H9 (cell line): ENCODE data around the gene MAP3K5. TPM values are rescaled to one million over a fixed set of nuclear protein-coding genes. Genes with fewer than 3 reads are reported as not detected.

ENCODE experiments used
- DNase-seq: peaks from one replicate; pipeline ENCODE4 v3.0.0-alpha.2; 2017
- H2AFZ ChIP-seq: one replicate; pipeline ENCODE4 v1.6.1; 2013; ENCODE audit warnings: mild to moderate bottlenecking, low read length, control low read depth, moderate library complexity
- H2AK5ac ChIP-seq: 2 replicates; pipeline ENCODE4 v1.6.1; 2013; ENCODE audit warnings: low read length, control low read depth, mixed read lengths; ENCODE audit not compliant: insufficient read length
- H2BK120ac ChIP-seq: one replicate; pipeline ENCODE4 v1.6.1; 2013; ENCODE audit warnings: low read depth, mild to moderate bottlenecking, low read length, control low read depth, inconsistent platforms; ENCODE audit not compliant: poor library complexity, severe bottlenecking
- H2BK12ac ChIP-seq: 2 replicates; pipeline ENCODE4 v1.6.1; 2013; ENCODE audit warnings: low read length, control low read depth, mixed read lengths, low read depth; ENCODE audit not compliant: insufficient read length
- H2BK15ac ChIP-seq: 2 replicates; pipeline ENCODE4 v1.6.1; 2013; ENCODE audit warnings: low read depth, low read length, control low read depth
- H2BK20ac ChIP-seq: one replicate; pipeline ENCODE4 v1.6.1; 2013; ENCODE audit warnings: low read depth, mild to moderate bottlenecking, low read length, control low read depth, inconsistent platforms; ENCODE audit not compliant: poor library complexity, severe bottlenecking
- H2BK5ac ChIP-seq: 2 replicates; pipeline ENCODE4 v1.6.1; 2013; ENCODE audit warnings: low read length, control low read depth, mixed read lengths; ENCODE audit not compliant: insufficient read length
- H3K14ac ChIP-seq: 2 replicates; pipeline ENCODE4 v1.6.1; 2013; ENCODE audit warnings: low read length, control low read depth; ENCODE audit not compliant: insufficient read depth
- H3K18ac ChIP-seq: 2 replicates; pipeline ENCODE4 v1.6.1; 2013; ENCODE audit warnings: low read depth, mild to moderate bottlenecking, mixed read lengths, low read length, control low read depth; ENCODE audit not compliant: insufficient read length
- H3K23ac ChIP-seq: 2 replicates; pipeline ENCODE4 v1.6.1; 2013; ENCODE audit warnings: low read length, control low read depth, mixed read lengths, low read depth; ENCODE audit not compliant: insufficient read length
- H3K23me2 ChIP-seq: 2 replicates; pipeline ENCODE4 v1.6.1; 2013; ENCODE audit warnings: low read depth, mild to moderate bottlenecking, mixed read lengths, low read length, control low read depth; ENCODE audit not compliant: insufficient read length, poor library complexity, severe bottlenecking
- H3K27ac ChIP-seq: 2 replicates; pipeline ENCODE4 v1.5.1; 2013; ENCODE audit warnings: low read length, control low read depth, mixed read lengths, low read depth; ENCODE audit not compliant: insufficient read length
- H3K27me3 ChIP-seq: 2 replicates; pipeline ENCODE4 v1.6.1; 2013; ENCODE audit warnings: low read length, control low read depth, inconsistent platforms; ENCODE audit not compliant: insufficient read depth
- H3K4ac ChIP-seq: 2 replicates; pipeline ENCODE4 v1.6.1; 2013; ENCODE audit warnings: low read depth, mild to moderate bottlenecking, control low read depth, inconsistent platforms, low read length, moderate library complexity
- H3K4me1 ChIP-seq: 2 replicates; pipeline ENCODE4 v1.6.1; 2013; ENCODE audit warnings: low read length, control low read depth, inconsistent platforms; ENCODE audit not compliant: insufficient read depth
- H3K4me2 ChIP-seq: 2 replicates; pipeline ENCODE4 v1.6.1; 2013; ENCODE audit warnings: low read length, control low read depth, mixed read lengths; ENCODE audit not compliant: insufficient read length, insufficient read depth
- H3K56ac ChIP-seq: 2 replicates; pipeline ENCODE4 v1.6.1; 2013; ENCODE audit warnings: low read depth, mild to moderate bottlenecking, mixed read lengths, low read length, control low read depth; ENCODE audit not compliant: insufficient read length
- H3K79me1 ChIP-seq: 2 replicates; pipeline ENCODE4 v1.6.1; 2013; ENCODE audit warnings: low read depth, mild to moderate bottlenecking, moderate library complexity, low read length, control low read depth, inconsistent platforms; ENCODE audit not compliant: insufficient read depth, poor library complexity, severe bottlenecking
- H3K79me2 ChIP-seq: 2 replicates; pipeline ENCODE4 v1.6.1; 2013; ENCODE audit warnings: low read length, control low read depth, inconsistent platforms; ENCODE audit not compliant: insufficient read depth
- H3K9ac ChIP-seq: 2 replicates; pipeline ENCODE4 v1.6.1; 2013; ENCODE audit warnings: low read length, control low read depth, mixed read lengths; ENCODE audit not compliant: insufficient read length; ENCODE audit errors: extremely low read depth
- H3K9me3 ChIP-seq: one replicate; pipeline ENCODE4 v1.6.1; 2013; ENCODE audit warnings: low read depth, low read length, inconsistent platforms; ENCODE audit not compliant: control insufficient read depth
- H3T11ph ChIP-seq: one replicate; pipeline ENCODE4 v1.6.1; 2013; ENCODE audit warnings: mild to moderate bottlenecking, low read length, control low read depth, inconsistent platforms
- H4K20me1 ChIP-seq: one replicate; pipeline ENCODE4 v1.6.1; 2013; ENCODE audit not compliant: control insufficient read depth, insufficient read length, insufficient read depth
- H4K5ac ChIP-seq: 2 replicates; pipeline ENCODE4 v1.6.1; 2013; ENCODE audit warnings: low read depth, mild to moderate bottlenecking, mixed read lengths, low read length, control low read depth; ENCODE audit not compliant: insufficient read length
- H4K8ac ChIP-seq: replicated peaks from 2 replicates; pipeline ENCODE4 v1.6.1; 2013; ENCODE audit warnings: low read length, control low read depth, mixed read lengths, low read depth; ENCODE audit not compliant: insufficient read length
- H4K91ac ChIP-seq: 2 replicates; pipeline ENCODE4 v1.6.1; 2013; ENCODE audit warnings: low read depth, mild to moderate bottlenecking, moderate library complexity, mixed read lengths, low read length, control low read depth; ENCODE audit not compliant: insufficient read length
- H3K27ac Mint-ChIP-seq, 3 experiments: 2 replicates in 2 of 3; 3 replicates in 1 of 3; pipeline ENCODE4 v1.8.0; 2020 to 2021; ENCODE audit warnings: mixed read lengths in 3 of 3, mild to moderate bottlenecking in 1 of 3, moderate library complexity in 1 of 3
- H3K27me3 Mint-ChIP-seq: 2 replicates; pipeline ENCODE4 v1.8.0; 2021; ENCODE audit warnings: low read depth, mild to moderate bottlenecking, moderate library complexity, mixed read lengths
- H3K36me3 Mint-ChIP-seq, 3 experiments: 2 replicates in 2 of 3; 3 replicates in 1 of 3; pipeline ENCODE4 v1.8.0; 2020 to 2021; ENCODE audit warnings: low read depth in 3 of 3, mixed read lengths in 3 of 3; ENCODE audit not compliant: insufficient read depth in 1 of 3
- H3K4me1 Mint-ChIP-seq, 2 experiments: 2 replicates each; pipeline ENCODE4 v1.8.0; 2020; ENCODE audit warnings: mixed read lengths in 2 of 2
- H3K4me3 Mint-ChIP-seq, 2 experiments: 2 replicates in 1 of 2; 3 replicates in 1 of 2; pipeline ENCODE4 v1.8.0; 2020 to 2021; ENCODE audit warnings: mild to moderate bottlenecking in 2 of 2, mixed read lengths in 2 of 2, moderate library complexity in 1 of 2
- H3K9me3 Mint-ChIP-seq, 2 experiments: 2 replicates in 1 of 2; 3 replicates in 1 of 2; pipeline ENCODE4 v1.8.0; 2020; ENCODE audit warnings: mild to moderate bottlenecking in 2 of 2, mixed read lengths in 2 of 2, moderate library complexity in 1 of 2
- WGBS: extraction: QIAGEN DNeasy Blood & Tissue Kit; methylation state at CpG from one replicate; pipeline ENCODE4 v1.1.7; 2013; ENCODE audit warnings: missing lambda C conversion rate, low lambda C conversion rate, mixed read lengths; ENCODE audit not compliant: insufficient read length; ENCODE audit errors: extremely low coverage; 5-methylcytosine and 5-hydroxymethylcytosine counted together
- total RNA-seq: library from RNA; stranded (reverse); gene quantifications from 2 replicates; pipeline ENCODE4 v1.2.1, GENCODE V29; 2021
- TF ChIP-seq, protein P1 (sequence below): fragments of 200-600 bp; sonication (generic); conservative IDR thresholded peaks from 3 replicates; pipeline ENCODE4 v1.8.0; 2021; ENCODE audit warnings: antibody characterized with exemption, mild to moderate bottlenecking

The MAP3K5 gene
- total RNA-seq, 1 experiment from 2014 or later, result 1.6 TPM

DNA sequence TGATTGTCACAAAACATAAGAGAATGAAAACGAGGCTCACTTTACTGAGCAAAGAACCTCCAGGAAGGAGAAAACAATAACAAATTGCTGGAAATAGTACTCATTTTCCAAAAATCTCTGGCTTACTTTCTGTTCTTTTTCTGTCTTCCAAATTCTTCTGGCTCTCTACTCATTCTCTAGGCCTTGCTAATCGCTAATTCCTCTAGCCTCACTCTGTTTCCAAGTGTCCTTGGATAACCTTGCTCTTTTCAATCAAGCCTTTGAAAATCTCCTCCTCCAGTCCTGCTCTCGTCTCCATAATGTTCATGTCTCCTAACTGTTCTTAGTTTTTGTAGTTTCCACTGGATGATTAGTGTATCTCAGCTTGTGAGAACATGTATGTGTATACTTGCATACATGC lies 145.9 kb downstream of the MAP3K5 start:
- H3K9me3 ChIP-seq, result no peaks in the 10 kb centered on the region
- no peak overlapping the region for H2BK12ac ChIP-seq
- no peaks in the 10 kb centered on the region for H3K79me1 ChIP-seq
- H3K23me2 ChIP-seq, result no peaks in the 10 kb centered on the region
- Mint-ChIP-seq H3K4me1 (no peaks in the 10 kb centered on the region; a peak in 1 of 4 replicates), H3K27me3 (no peaks in the 10 kb centered on the region), H3K9me3 (no peaks in the 10 kb centered on the region), H3K27ac (no peak overlapping the region), H3K4me3 (no peak overlapping the region), H3K36me3 (no peaks in the 10 kb centered on the region)
- no peak overlapping the region for H3K18ac ChIP-seq
- peaks cover 2% of the 10 kb centered on the region; the same call in 1 of the 2 replicates for H3K4me1 ChIP-seq
- no peak overlapping the region for H2BK20ac ChIP-seq
- no peaks in the 10 kb centered on the region for H3K79me2 ChIP-seq
- DNase-seq, result no peak
- H2BK5ac ChIP-seq, result no peak overlapping the region
- H3K23ac ChIP-seq, result no peak overlapping the region
- no peak overlapping the region for H2BK15ac ChIP-seq
- no peaks in the 10 kb centered on the region for H4K20me1 ChIP-seq
- no CpG with 5 or more reads among the region's 3 CpGs for WGBS
- H4K5ac ChIP-seq, result no peak overlapping the region
- no peak overlapping the region for H2AFZ ChIP-seq
- no peak overlapping the region for H3T11ph ChIP-seq
- H3K27ac ChIP-seq, result no peak overlapping the region
- H3K9ac ChIP-seq, result no peak overlapping the region
- H2AK5ac ChIP-seq, result no peak overlapping the region
- no peak overlapping the region for H3K56ac ChIP-seq
- no peak overlapping the region for H4K91ac ChIP-seq
- no peak overlapping the region for H4K8ac ChIP-seq
- H3K14ac ChIP-seq, result no peak overlapping the region
- TF ChIP-seq, protein P1, sequence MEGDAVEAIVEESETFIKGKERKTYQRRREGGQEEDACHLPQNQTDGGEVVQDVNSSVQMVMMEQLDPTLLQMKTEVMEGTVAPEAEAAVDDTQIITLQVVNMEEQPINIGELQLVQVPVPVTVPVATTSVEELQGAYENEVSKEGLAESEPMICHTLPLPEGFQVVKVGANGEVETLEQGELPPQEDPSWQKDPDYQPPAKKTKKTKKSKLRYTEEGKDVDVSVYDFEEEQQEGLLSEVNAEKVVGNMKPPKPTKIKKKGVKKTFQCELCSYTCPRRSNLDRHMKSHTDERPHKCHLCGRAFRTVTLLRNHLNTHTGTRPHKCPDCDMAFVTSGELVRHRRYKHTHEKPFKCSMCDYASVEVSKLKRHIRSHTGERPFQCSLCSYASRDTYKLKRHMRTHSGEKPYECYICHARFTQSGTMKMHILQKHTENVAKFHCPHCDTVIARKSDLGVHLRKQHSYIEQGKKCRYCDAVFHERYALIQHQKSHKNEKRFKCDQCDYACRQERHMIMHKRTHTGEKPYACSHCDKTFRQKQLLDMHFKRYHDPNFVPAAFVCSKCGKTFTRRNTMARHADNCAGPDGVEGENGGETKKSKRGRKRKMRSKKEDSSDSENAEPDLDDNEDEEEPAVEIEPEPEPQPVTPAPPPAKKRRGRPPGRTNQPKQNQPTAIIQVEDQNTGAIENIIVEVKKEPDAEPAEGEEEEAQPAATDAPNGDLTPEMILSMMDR, result no peak
- H2BK120ac ChIP-seq, result no peak overlapping the region
- H3K4me2 ChIP-seq, result no peak overlapping the region
- no peak overlapping the region for H3K4ac ChIP-seq
- H3K27me3 ChIP-seq, result no peaks in the 10 kb centered on the region
